GM19193 (cell line): ENCODE results near the gene PEAR1.

Experiments
- POLR2A ChIP-seq: IDR thresholded peaks from 4 replicates; pipeline ENCODE4 v1.6.1; 2011; ENCODE audit not compliant: insufficient read depth, insufficient read length; ENCODE audit errors: extremely low read depth

Gene PEAR1, protein sequence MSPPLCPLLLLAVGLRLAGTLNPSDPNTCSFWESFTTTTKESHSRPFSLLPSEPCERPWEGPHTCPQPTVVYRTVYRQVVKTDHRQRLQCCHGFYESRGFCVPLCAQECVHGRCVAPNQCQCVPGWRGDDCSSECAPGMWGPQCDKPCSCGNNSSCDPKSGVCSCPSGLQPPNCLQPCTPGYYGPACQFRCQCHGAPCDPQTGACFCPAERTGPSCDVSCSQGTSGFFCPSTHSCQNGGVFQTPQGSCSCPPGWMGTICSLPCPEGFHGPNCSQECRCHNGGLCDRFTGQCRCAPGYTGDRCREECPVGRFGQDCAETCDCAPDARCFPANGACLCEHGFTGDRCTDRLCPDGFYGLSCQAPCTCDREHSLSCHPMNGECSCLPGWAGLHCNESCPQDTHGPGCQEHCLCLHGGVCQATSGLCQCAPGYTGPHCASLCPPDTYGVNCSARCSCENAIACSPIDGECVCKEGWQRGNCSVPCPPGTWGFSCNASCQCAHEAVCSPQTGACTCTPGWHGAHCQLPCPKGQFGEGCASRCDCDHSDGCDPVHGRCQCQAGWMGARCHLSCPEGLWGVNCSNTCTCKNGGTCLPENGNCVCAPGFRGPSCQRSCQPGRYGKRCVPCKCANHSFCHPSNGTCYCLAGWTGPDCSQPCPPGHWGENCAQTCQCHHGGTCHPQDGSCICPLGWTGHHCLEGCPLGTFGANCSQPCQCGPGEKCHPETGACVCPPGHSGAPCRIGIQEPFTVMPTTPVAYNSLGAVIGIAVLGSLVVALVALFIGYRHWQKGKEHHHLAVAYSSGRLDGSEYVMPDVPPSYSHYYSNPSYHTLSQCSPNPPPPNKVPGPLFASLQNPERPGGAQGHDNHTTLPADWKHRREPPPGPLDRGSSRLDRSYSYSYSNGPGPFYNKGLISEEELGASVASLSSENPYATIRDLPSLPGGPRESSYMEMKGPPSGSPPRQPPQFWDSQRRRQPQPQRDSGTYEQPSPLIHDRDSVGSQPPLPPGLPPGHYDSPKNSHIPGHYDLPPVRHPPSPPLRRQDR

GRCh38 chr1:156893048-156893953 lies at the start of gene PEAR1:
Gene PEAR1 (plus strand): TSS chr1:156893718. CDS start chr1:156903927, 10,209 bp downstream.
- no peak for TF ChIP-seq POLR2A

- TF ChIP-seq POLR2A: no peak
Measured at GRCh38 chr1:156844102-156844501, 49.4 kb upstream of the PEAR1 start.

- no peak for TF ChIP-seq POLR2A
Measured at GRCh38 chr1:156844638-156845037, 48.9 kb upstream of the PEAR1 start.

DNA sequence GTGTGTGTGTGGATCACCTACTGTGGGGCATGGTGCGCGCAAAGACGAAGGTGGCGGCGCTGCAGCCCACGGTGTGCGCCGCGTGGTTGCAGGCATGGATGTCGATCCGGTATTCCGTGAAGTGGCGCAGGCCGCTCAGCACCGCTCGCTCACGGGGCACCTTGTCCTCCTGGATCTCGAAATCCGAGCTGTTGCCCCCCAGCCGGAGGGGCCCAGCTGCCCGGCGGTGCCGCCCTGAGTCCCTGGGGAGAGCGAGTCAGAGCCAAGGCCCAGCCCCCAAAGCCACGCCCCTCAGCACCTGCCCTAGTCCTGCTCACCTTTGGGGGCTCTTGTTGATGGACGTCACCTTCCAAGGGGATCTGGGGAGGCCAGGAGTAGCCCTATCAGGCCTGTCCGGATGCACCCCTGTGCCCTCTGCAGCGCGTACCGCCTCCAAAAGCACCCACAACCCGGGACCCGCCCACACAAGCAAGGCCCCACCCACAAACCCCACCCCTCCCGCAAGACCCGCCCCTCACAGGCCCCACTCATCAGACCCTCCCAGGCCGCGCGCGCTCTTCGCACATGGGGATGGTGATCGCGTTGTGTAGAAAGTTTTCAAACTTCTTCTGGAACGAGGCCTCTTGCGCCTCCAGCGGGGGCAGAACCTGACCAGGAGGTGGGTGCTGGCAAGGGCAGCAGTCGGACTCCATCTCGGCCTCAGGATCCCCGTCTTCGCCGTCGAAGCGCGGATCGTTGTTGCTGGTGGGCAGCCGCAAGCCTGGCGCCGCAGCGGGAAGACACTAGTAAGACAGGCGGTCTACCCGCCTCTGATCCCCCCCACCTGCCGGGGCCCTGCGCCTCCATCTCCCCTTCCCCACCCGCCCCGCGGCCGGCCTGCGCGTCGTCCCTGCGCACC lies 48.2 kb upstream of the PEAR1 start:
- TF ChIP-seq POLR2A: no peak

GRCh38 chr1:156845953-156846545 lies 47.5 kb upstream of the PEAR1 start:
- TF ChIP-seq POLR2A: no peak

GRCh38 chr1:156846643-156847042 lies 46.9 kb upstream of the PEAR1 start:
- TF ChIP-seq POLR2A: no peak

DNA sequence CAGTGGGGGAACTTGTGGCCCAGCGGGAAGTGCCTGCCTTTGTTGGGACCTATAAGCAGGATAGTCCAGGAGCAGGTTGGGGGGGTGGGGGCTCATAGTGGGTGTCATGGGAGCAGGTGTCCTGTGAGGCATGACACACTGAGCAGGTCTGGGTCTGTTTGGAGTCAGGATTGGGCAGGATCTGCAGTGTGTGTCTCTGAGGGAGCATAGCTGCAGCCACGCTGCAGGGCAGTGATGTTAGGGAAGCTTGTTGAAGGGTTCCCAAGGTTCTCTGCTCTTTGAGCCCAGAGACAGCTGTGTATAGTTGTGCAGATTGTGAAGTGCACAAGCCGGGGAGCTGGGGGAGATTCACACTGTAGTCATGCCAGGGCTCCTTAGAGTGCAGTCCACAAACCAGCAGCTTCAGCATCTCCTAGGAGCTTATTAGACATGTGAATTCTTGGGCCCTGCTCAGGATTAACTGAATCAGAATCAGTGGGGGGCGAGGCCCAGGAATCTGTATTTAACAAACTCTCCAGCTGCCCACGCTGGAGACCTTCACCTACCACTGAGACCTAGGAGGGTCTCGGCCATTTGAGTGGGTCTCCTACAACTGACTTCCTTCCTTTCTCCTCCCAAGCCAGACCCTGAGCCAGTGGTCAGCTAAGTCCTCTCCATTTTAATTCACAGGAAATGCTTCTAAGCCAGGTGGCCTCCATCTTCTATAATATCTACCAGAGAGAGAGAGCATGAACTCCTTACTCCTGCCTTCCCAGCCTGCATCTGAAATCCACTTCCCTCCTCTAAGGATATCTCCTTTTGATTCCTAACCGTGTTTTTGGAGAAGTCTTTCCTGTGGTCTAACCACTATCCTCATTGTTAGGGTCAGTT lies 45.7 kb upstream of the PEAR1 start:
- TF ChIP-seq POLR2A: no peak

GRCh38 chr1:156848461-156849150 lies 44.9 kb upstream of the PEAR1 start:
- TF ChIP-seq POLR2A: no peak

DNA sequence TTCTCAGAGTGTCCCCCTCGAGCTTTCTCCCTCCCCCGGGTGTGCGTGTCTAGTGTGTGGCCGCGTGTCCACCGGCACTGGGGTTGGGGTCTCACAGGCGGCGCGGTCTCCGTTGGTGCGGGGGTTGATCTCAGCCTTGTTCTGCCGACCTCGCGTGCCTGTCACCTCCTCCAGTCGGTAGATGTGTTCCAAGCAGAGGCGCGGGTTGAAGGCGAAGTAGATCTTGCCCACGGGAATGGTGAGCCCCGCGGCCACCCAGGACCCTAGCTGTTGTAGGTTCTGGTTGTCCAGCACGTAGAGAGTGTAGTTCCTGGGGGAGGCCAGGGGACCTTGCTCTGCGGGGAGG lies 44.4 kb upstream of the PEAR1 start:
- TF ChIP-seq POLR2A: no peak

DNA sequence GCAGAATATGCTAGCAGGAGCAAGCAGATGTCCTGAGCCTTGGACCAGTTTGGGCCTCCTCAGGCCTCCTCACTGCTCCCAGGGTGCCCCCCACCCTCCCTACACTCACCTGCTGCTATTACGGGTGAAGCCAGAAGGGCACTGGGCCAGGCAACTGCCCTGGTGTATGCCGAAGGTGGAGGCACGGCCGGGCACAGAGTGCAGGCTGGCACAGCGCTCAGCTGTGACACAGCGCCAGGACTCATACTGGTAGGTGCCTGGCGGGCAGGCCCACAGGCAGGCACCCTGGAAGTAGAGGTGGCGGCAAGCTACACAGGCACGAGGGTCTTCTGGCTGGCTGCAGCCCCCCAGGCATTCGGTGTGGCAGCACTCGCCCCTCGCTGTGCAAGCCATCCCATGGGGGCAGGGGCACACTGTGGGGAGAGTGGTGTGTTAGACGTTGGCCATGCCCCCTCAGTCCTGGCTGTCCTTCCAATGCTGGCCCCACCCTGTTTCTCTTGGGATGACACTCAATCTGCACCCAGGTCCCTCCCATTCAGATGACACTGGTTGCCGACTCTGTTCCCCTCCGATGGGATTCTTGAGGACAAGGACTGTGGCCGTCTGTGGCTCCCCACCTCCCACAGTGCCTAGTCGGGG lies 41.6 kb upstream of the PEAR1 start:
- no peak for TF ChIP-seq POLR2A

- no peak for TF ChIP-seq POLR2A
Measured at GRCh38 chr1:156852418-156852874, 41.1 kb upstream of the PEAR1 start.
